ENCODE results near the gene SCYL1.

Gene SCYL1

DNA sequence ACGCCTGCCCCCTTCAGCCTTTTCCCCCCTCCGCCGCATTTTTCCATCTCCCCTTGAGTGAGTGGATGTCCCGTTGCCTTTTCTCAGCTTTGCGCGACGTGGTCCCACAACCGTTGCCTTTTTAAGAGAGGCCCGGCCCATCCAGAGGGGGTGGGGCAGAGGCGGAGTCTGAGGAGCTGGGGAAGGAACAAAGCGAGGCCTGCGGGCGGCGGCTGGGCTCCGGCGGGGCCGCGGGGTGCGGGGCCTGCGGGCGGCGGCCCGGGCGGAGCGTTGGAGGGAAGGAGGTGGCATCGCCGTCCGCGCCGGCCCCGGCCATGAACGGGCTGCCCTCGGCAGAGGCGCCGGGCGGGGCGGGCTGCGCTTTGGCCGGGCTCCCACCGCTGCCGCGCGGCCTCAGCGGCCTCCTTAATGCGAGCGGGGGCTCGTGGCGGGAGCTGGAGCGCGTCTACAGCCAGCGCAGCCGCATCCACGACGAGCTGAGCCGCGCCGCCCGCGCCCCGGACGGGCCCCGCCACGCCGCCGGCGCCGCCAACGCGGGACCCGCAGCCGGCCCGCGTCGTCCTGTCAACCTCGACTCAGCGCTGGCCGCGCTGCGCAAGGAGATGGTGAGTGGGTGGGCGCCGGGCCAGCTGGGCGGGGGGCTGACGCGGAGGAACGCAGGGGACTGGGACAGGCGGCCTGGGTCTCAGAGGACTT lies 47.6 kb downstream of the SCYL1 start, which contains the start of gene FAM89B:
TSS of gene FAM89B (plus strand) at position 183 of the 696 bp plus-strand sequence. CDS start at position 315, 132 bp downstream.
- no peak for FAIRE-seq

DNA sequence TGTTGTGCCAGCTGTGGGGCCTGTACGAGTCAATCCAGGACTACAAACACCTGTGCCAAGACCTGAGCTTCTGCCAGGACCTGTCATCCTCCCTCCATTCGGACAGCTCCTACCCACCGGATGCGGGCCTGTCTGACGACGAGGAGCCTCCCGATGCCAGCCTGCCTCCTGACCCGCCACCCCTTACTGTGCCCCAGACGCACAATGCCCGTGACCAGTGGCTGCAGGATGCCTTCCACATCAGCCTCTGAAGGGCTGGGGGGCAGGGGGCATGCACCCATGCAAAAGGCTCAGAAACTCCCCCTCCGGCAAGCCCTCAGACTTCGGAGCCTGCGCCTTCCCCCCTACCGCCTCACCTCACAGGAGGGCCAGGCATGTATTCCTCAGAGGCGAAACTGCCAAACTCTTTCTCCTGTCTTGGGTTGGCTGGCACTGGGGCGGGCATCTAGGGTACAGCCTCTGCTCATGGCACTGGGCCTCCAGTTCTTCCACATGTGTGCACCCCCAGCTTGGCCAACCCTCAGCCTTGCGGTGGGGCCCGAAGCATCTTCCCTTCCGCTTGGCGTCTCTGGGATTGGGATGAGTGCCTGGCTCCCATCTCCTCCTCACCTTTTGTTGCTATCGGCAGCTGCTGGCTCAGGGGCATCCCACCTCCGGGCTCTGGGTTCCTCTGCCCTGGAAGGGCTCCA lies 48.7 kb downstream of the SCYL1 start:
- no peak for FAIRE-seq

DNA sequence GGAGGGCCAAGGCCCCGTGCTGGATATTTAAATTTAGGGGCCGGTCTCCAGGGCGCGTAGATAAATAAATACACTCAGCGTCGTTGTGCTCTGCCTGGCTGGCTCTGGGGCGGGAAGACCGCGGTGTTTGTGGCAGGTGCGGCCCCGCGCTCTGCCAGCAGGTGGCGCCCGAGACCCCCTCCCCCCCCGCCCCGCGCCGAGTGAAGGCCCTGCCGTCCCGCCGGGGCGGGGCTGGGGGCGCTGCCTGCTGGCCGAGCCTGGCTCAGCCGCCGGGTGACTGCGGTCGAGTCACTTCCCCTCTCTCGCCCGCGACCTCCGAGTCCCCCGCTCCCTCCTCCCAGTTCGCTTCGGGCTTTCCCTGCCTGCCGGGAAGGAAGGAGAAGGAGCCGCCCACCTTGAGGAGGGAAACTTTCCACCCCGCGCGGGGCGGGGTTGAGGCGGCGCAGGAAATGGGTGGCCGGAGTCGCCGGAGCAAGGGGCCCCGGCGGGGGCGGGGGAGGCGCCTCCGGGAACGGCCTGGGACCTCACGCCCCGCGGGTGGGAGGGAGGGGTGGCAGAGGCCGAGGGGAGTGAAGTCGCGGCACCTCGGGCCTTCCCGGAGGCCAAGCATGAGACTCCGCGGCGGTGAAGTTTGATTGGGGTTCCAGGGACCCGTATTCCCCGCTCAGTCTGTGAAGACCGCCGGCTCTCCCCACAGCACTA lies 49.4 kb downstream of the SCYL1 start:
- FAIRE-seq, result no peak

DNA sequence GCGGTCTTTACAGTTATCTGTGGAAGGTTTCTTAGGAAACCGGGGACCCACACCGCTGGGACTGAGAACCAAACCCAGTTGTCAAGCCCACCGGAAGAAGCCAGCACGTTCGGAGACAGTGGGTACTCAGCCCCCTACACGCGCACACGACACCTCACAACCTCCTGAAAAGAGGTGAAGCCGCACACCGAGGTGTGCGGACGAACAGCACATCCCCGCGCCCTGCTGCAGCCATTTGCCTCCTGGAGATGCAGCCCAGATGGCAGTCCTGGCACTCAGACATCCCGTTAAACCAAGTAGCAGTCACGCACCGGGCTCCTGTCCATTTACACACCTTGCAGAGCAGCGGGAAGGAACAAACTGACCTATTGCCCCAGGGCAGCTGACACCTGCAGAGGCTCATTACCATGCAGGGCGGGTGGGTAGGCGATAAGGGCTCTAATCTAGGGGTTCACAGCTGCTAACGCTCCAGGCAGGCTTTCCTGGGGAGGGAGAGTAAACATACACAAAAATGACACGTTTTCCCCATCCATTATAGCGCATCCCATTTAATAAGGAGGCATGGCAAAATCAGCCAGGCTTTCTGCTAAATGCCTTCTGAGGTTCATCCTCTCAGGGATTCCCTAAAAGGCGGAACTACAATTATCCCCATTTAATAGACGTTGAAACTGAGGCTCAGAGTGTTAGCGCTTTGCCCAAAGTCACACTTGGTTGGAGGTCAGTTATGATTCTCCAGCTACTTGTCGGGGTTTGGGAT lies 50.1 kb downstream of the SCYL1 start:
- FAIRE-seq, result no peak

DNA sequence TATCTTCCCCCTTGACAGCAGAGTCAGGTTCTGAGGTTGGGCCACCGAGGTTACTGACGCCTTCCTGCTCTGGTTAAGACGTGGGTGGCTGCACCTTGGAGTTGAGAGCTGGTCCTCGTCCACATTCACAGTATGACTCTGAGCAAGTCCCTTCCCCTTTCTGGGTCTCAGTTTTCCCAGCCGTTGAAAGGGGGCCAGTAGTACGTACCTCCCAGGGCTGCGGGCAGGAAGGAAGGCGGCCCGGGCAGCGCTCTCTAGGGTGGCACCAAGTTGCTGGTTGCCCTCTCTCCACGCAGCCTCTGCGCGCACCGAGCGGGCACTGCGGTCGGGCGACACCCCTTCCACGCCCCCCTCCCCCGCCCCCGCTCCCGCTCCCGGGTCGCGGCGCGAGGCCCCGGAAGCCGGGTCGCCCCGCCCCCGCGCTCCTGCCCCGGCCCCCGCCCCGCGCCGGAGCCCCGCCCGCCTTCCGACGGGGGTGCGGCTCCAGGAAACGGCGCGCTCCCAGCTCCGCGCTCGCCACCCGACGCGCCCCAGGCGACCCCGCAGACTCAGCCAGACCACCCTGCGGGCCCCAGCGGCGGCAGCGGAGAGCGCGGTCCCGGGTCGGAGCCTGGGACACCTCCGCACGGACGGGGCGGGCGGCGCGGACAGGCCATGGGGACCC lies 50.8 kb downstream of the SCYL1 start, which contains the start of gene EHBP1L1:
TSS of gene EHBP1L1 (plus strand) at position 486 of the 664 bp plus-strand sequence. CDS start 250 bp downstream, outside the sequence.
- no peak for FAIRE-seq

DNA sequence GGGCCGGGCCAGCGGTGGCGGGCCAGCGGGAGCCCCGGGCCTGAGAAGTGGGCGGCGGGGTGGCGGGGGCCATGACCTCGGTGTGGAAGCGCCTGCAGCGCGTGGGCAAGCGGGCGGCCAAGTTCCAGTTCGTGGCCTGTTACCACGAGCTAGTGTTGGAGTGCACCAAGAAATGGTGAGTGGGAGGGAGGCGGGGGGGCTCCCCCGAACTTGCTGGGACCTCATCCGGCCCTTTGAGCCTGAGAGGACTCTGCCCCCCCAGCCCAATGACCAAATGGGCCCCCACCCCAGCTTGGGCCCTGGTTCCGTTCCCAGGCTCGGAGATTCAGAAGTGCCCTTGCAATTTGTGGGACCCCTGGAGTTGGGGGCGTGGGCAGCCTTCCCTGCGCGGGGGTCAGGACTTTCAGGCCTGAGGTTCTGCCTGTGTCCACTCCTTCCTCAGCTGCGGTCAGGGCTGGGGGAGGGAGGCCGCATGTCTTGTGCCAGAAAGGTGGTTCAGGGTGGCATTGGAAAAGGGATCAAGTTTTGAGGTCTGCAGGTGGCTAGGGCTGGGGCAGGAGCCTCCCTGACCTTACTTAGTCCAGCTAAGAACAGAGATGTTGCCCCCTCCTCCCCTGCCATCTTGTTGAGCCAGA lies 51.5 kb downstream of the SCYL1 start:
- no peak for FAIRE-seq

DNA sequence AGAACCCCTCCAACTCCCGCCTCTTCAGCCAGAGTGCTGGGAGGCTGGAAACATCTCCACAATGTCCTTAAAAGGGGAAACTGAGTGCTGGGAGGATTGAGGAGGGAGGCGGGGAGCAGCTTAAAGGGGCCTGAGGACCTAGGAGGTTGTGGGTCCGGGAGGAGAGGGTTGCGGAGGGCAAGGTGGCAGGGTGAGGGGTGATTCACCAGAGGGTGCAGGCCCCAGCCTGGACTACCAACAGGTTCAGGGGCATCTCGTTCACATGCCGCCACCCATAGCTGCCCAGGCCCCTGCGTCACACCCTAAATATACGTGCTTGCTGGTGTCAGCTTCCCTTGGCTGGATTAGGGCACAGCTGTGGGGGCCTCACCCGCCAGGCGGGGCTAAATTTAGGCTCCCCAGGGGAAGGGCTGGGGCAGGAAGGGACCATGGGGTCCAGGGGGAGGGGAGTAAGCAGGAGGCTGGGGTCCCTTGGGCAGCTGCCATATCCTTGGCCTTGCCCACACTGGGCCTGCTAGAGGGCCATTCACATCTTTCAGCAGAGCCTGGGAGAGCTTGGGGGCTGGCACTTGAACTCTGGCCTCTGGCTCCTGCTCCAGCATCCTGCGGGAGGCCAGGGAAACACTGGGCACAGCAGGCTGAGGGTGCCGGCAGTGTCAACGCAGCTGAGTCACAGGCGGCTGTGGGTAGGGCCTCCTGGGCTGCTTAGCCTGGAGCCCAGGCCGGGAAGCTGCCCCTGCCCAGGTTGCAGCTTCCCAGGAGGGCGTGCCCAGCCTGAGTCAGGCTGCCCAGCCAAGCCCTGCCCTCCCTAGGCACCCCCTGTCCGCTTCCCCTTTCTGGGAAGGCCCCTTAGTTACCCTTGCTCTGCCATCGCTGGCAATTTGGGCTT lies 52.2 kb downstream of the SCYL1 start:
- FAIRE-seq, result no peak

DNA sequence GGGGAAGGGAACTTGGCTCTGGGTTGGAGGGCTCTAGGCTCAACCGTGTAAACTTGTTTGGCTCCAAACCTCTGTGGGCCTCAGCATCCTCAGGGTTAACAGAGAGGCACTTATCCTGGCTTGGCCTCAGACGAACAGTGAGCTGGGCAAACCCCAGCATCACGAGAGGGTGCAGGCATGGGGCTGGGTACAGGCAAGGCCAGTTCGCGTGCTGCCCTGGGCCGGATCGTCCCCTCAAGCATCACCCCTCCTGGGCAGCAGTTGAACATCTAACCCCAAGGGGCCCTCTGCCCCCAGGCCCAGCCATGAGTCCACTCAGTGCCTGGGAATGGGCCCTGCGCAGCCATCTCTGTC lies 52.9 kb downstream of the SCYL1 start:
- FAIRE-seq, result no peak

DNA sequence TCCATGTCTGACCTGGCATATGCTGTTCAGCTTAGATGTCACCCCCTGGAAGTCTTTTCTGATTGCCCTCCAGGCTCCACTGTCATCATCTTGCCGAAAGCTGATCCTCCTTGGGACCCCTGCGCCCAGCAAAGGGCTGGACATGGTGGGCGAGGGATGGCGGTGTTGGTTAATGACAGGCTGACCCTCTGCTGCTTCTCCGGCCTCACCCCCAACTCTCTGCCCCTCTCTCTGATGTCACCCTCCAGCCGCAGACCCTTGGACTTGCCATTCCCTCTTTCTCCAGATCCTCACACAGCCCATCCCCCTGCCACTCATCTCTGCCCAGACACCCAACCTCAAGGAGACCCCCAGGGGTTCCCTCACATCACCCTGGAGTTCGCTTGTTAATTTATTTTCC lies 53.3 kb downstream of the SCYL1 start:
- no peak for FAIRE-seq

DNA sequence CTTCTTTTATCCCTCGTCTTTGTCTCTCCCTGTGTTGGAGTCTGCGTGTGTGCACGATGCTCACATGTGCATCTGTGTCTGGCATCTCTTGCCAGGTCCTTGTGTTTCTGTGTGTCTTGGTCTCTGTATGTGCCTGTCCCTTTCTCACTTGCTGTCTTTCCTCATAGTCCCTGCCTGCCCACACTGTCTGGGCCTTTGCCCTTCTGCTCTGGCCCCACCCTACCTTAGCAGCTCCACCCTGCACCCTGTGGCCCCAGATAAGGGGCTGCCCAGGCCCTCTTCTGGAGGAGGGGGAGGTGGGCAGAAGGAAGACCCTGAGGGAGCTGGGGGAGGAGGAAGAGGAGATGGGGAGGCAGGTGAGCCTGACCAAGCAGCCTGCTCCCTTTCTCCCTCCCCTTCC lies 53.8 kb downstream of the SCYL1 start:
- FAIRE-seq, result no peak

DNA sequence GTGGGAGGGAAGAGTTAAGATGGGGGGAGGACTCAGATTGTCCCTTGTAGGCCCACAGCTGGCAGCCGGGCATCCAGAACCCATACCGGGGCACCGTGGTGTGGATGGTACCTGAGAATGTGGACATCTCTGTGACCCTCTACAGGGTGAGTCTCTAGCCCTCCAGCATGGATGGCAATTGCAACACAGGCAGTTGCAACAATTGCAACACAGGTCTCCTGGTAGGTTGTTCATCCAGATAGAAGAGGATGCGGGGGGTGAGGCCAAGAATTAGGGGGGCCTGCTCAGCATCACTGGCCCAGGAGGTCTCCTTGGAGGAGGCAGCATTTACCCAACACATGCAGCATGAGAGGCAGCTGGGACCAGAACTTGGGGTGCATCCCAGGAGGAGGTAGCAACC lies 54.4 kb downstream of the SCYL1 start:
- no peak for FAIRE-seq

DNA sequence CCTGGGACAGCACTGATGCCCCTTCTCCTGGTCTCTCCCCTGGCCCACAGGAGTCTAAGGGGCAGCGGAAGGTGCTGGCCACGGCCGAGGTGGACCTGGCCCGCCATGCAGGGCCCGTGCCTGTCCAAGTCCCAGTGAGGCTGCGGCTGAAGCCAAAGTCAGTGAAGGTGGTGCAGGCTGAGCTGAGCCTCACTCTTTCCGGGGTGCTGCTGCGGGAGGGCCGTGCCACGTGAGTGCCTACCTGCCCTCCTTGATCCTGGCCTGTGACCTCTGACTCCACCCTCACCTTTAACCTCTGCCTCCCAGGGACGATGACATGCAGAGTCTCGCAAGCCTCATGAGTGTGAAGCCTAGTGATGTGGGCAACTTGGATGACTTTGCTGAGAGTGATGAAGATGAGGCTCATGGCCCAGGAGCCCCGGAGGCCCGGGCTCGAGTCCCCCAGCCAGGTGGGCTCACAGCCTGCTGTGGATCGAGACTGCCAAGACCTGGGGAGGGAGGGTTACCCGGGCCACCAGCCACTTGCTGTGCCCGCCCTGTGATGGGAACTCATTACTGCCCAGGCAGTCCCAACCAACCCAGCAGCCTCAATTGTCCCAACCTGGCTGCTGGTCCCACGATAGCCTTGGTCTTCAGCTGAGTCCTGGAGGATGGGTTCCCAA lies 55.3 kb downstream of the SCYL1 start:
- no peak for FAIRE-seq

DNA sequence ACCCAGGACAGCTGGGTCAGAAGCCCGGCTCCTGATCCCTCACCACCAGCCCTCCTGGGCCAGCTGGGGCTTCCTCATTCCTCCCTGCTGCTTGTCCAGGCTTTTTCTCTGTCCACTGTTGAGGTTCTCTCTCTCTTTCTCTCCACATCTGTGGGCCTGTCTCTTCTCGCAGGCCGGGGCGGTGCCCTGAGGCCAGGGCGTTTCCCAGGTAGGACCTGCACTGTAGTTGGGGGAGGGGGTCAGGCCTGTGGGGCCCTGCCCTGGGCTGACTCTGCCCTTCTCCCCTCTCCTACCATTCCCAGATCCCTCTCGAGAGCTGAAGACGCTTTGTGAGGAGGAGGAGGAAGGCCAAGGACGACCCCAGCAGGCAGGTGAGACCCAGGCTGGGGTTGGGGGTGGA lies 55.9 kb downstream of the SCYL1 start:
- FAIRE-seq, result no peak

DNA sequence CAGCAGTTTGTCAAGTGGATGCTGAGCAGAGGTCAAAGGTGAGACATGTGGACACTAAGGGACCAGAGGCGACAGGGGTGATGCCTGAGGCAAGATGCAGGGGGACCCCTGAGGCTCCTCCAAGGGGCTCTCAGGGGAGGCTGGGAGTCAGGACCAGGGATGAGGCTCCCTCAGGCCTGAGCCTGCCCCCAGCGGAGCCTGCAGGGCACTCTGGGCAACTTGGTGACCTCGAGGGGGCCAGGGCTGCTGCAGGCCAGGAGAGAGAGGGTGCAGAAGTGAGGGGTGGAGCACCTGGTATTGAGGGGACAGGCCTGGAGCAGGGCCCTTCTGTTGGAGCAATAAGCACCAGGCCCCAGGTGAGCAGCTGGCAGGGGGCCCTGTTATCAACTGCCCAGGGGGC lies 57.0 kb downstream of the SCYL1 start:
- no peak for FAIRE-seq

DNA sequence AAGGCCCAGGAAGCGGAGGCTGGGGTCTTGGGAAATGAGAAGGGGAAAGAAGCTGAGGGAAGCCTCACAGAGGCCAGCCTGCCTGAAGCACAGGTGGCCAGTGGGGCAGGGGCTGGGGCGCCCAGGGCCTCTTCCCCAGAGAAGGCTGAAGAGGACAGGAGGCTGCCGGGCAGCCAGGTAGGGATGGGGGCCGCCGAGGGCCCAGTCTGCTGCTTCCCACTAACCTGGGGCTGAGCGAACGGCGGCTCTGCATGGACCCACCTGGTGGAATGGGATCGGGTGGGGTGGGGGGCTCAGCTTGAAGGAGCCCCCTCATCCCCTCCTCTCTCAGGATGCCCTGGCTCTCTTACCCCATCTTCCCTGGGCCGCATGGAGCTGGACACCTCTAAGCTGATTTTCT lies 58.7 kb downstream of the SCYL1 start:
- no peak for FAIRE-seq

DNA sequence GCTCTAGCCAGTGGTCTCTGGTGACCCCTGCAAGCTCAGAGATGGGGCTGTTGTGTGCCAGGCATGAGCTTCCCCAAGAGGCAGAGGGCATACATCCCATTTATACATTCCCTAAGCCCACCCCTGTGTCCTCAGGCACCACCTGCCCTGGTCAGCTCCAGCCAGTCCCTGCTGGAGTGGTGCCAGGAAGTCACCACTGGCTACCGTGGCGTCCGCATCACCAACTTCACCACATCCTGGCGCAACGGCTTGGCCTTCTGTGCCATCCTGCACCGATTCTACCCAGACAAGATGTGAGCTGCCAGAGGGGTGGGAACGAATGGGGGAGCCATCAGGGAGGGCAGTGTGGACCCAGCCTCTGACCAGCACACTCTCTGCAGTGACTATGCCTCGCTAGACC lies 59.2 kb downstream of the SCYL1 start:
- FAIRE-seq, result no peak

DNA sequence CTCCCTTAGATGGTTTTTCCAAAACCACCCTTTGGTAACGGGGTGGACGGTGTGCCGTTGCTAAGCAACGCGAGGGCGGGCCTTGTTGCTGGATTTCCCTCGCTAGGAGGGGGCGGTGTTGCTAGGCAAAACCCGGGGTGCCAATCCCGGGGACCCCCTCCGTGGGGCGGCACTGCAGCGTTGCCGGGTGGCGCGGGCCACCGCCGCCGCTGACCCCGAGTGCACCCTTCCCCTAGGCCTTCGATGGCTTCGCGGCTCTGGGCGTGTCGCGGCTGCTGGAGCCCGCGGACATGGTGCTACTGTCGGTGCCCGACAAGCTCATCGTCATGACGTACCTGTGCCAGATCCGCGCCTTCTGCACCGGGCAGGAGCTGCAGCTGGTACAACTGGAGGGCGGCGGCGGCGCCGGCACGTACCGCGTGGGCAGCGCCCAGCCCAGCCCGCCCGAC lies 59.9 kb downstream of the SCYL1 start:
- no peak for FAIRE-seq

DNA sequence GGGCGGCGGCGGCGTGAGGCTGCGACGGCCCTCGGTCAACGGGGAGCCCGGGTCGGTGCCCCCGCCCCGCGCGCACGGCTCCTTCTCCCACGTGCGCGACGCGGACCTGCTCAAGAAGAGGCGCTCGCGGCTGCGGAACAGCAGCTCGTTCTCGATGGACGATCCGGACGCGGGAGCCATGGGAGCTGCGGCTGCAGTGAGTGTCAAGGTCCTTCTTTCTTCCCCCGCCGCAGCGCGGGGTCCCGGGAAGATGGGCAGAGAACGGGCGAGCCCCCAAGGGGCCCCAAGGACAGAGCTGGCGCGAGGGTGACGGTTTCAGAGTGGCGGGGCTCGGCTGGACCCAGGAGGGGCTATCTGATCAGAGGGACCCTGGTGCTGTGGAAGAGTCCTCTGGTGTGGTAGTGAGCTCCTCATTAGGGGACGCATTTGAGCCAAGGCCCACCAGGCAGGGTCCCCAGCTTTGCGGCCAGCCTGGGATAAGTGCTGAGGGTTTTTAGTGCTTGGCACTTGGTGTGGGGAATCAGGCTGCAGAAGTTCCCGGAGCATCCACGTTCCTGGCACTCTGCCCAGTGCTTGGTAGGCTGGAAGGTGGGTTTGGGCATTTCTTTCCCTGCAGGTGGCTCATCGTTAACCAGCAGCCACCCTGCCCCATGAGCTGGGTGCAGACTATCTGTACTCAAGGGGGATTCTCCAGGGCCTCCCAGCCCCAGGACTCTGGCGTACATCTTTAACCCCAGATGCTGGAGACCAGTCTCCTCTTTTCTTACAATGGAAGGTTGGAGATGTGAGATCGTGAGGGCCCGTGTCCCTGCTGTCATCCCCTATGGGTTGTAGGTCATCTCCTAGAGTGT lies 60.7 kb downstream of the SCYL1 start:
- FAIRE-seq, result no peak

DNA sequence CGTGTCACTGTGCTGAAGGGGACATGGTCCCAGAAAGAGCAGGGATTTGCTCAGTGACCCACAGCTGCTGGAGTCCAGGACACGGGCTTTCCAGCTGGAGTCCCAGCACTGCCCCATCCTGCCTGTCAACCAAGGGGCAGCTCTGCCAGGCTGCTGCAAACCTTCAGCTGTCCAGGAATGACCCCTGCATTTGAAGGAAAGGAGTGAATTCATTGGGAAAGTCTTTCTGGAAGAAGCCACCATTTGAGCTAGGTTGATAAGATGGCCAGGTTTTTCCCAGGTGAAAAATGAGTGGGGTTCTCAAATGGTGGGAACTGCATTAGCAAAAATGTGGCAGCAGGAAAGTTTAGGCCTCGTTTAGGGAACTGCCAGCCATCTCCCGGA lies 61.4 kb downstream of the SCYL1 start:
- FAIRE-seq, result no peak
